HCT116 (cell line): ENCODE results near the gene NTRK3. TPM values are rescaled to one million over a fixed set of nuclear protein-coding genes. Genes with fewer than 3 reads are reported as not detected.

Experiments
- ATAC-seq: fragments of 200-7000 bp; cut with Tn5 transposase; 2 replicates; pipeline ENCODE4 v1.9.1; 2020; ENCODE audit warnings: mild to moderate bottlenecking, moderate library complexity
- BruUV-seq: library from RNA; stranded (reverse); fragments of 400-500 nt; replicated peaks from 2 replicates; lab custom pipeline; 2021; lab: Mats Ljungman, UMichigan
- CTCF ChIA-PET: fragments of 300-600 bp; sonication (Branson Sonifier 250); formaldehyde crosslinking; loops from one replicate; lab custom pipeline; 2021; ENCODE audit warnings: antibody characterized with exemption; lab: Charles Lee
- POLR2A ChIA-PET: fragments of 300-600, 350-600 bp; sonication (Branson Sonifier 250); formaldehyde crosslinking; loops from one replicate; lab custom pipeline; 2021; ENCODE audit warnings: antibody characterized with exemption; lab: Charles Lee
- RAD21 ChIA-PET, 2 experiments: fragments of 300-600 bp; sonication (Branson Sonifier 250); formaldehyde crosslinking; loops; one replicate each; lab custom pipeline; 2023; ENCODE audit warnings: low total read pairs in 2 of 2; ENCODE audit not compliant: uncharacterized antibody in 2 of 2, unreplicated experiment in 2 of 2, low non-redundant PET in 1 of 2; lab: Charles Lee
- DNase-seq: peaks from one replicate; pipeline ENCODE4 v3.0.0-alpha.2; 2010; ENCODE audit warnings: low read depth, low spot score
- H2AFZ ChIP-seq: fragments of 200-600 bp; shearing (Covaris generic), sonication (generic); 2 replicates; pipeline ENCODE4 v1.6.1; 2017; ENCODE audit warnings: low read depth, mixed run types, mixed read lengths, antibody characterized with exemption, low read length; ENCODE audit not compliant: poor library complexity, severe bottlenecking
- H3K27ac ChIP-seq: 2 replicates; pipeline ENCODE4 v1.5.1; 2012; ENCODE audit warnings: low read depth, low read length
- H3K27me3 ChIP-seq: fragments of 200-600 bp; sonication (generic); 2 replicates; pipeline ENCODE4 v1.6.1; 2016; ENCODE audit warnings: mixed run types, low read length, mixed read lengths; ENCODE audit not compliant: insufficient read depth
- H3K36me3 ChIP-seq, 2 experiments: fragments of 200-500 bp in 1 of 2; fragments of 200-600 bp in 1 of 2; sonication (Bioruptor generic) in 1 of 2; sonication (generic) in 1 of 2; 2 replicates each; pipeline versions ENCODE4 v1.5.1 to v1.6.1; 2014 to 2016; ENCODE audit warnings: low read length in 2 of 2, inconsistent platforms in 1 of 2, mixed read lengths in 1 of 2, mixed run types in 1 of 2; ENCODE audit not compliant: insufficient read depth in 2 of 2, control insufficient read depth in 1 of 2
- H3K4me1 ChIP-seq, 2 experiments: fragments of 200-600 bp in 1 of 2; sonication (generic) in 1 of 2; 2 replicates each; pipeline versions ENCODE4 v1.5.1 to v1.6.1; 2012 to 2017; ENCODE audit warnings: low read length in 2 of 2, inconsistent platforms in 1 of 2, mild to moderate bottlenecking in 1 of 2, mixed read lengths in 1 of 2, mixed run types in 1 of 2, moderate library complexity in 1 of 2; ENCODE audit not compliant: insufficient read depth in 2 of 2, control insufficient read depth in 1 of 2
- H3K4me2 ChIP-seq: fragments of 200-600 bp; sonication (generic); 2 replicates; pipeline ENCODE4 v1.6.1; 2017; ENCODE audit warnings: mixed run types, low read length, mixed read lengths
- H3K4me3 ChIP-seq, 2 experiments: fragments of 200-600 bp in 1 of 2; sonication (generic) in 1 of 2; replicated peaks in 1 of 2; 2 replicates each; pipeline ENCODE4 v1.5.1; 2011 to 2016; ENCODE audit warnings: low read length in 2 of 2, control low read depth in 1 of 2, low read depth in 1 of 2, mild to moderate bottlenecking in 1 of 2, mixed read lengths in 1 of 2, mixed run types in 1 of 2
- H3K79me2 ChIP-seq: fragments of 200-600 bp; sonication (generic); 2 replicates; pipeline ENCODE4 v1.6.1; 2017; ENCODE audit warnings: mild to moderate bottlenecking, mixed run types, low read length, moderate library complexity, mixed read lengths; ENCODE audit not compliant: insufficient read depth
- H3K9ac ChIP-seq: fragments of 200-600 bp; sonication (generic); 2 replicates; pipeline ENCODE4 v1.6.1; 2016; ENCODE audit warnings: low read length, mixed read lengths
- H3K9me2 ChIP-seq: fragments of 200-600 bp; sonication (generic), shearing (Covaris generic); 2 replicates; pipeline ENCODE4 v1.6.1; 2017; ENCODE audit warnings: mixed run types, mild to moderate bottlenecking, moderate library complexity; ENCODE audit not compliant: insufficient read depth
- H3K9me3 ChIP-seq, 2 experiments: fragments of 200-500 bp in 1 of 2; fragments of 200-600 bp in 1 of 2; sonication (Bioruptor generic) in 1 of 2; sonication (generic) in 1 of 2; 2 replicates each; pipeline ENCODE4 v1.6.1; 2014 to 2017; ENCODE audit warnings: low read length in 2 of 2, mixed read lengths in 2 of 2, inconsistent platforms in 1 of 2, low read depth in 1 of 2, mild to moderate bottlenecking in 1 of 2, mixed run types in 1 of 2, moderate library complexity in 1 of 2; ENCODE audit not compliant: control insufficient read depth in 1 of 2, insufficient read depth in 1 of 2
- H4K20me1 ChIP-seq: fragments of 200-600 bp; sonication (generic), shearing (Covaris generic); 2 replicates; pipeline ENCODE4 v1.6.1; 2017; ENCODE audit warnings: mixed run types, mild to moderate bottlenecking, moderate library complexity; ENCODE audit not compliant: insufficient read depth
- CEBPB ChIP-seq: IDR thresholded peaks from 2 replicates; pipeline ENCODE4 v1.6.1; 2012; ENCODE audit warnings: low read depth
- FOSL1 ChIP-seq: IDR thresholded peaks from 2 replicates; pipeline ENCODE4 v1.6.1; 2012; ENCODE audit warnings: low read depth
- JUND ChIP-seq: IDR thresholded peaks from 2 replicates; pipeline ENCODE4 v1.6.1; 2012
- POLR2A ChIP-seq: IDR thresholded peaks from 2 replicates; pipeline ENCODE4 v1.7.0; 2011; ENCODE audit warnings: borderline replicate concordance; ENCODE audit not compliant: insufficient read depth, insufficient read length; ENCODE audit errors: extremely low read depth
- POLR2AphosphoS5 ChIP-seq: IDR thresholded peaks from 2 replicates; pipeline ENCODE4 v1.6.1; 2011; ENCODE audit warnings: mild to moderate bottlenecking, low read depth, low read length, moderate library complexity
- RAD21 ChIP-seq: IDR thresholded peaks from 2 replicates; pipeline ENCODE4 v1.6.1; 2012; ENCODE audit warnings: low read depth, mild to moderate bottlenecking
- SIN3A ChIP-seq: IDR thresholded peaks from 2 replicates; pipeline ENCODE4 v1.6.1; 2012; ENCODE audit warnings: low read depth
- SRF ChIP-seq: IDR thresholded peaks from 2 replicates; pipeline ENCODE4 v1.6.1; 2012; ENCODE audit warnings: low read depth
- TCF7L2 ChIP-seq: IDR thresholded peaks from 2 replicates; pipeline ENCODE4 v1.7.0; 2011; ENCODE audit warnings: borderline replicate concordance, inconsistent platforms; ENCODE audit not compliant: insufficient read depth, insufficient read length; ENCODE audit errors: extremely low read depth
- YY1 ChIP-seq: IDR thresholded peaks from 2 replicates; pipeline ENCODE4 v1.6.1; 2011; ENCODE audit warnings: low read length, low read depth, moderate library complexity, mild to moderate bottlenecking; ENCODE audit not compliant: insufficient replicate concordance; ENCODE audit errors: extremely low read depth
- ZFX ChIP-seq: fragments of 450-650 bp; IDR thresholded peaks from 2 replicates; pipeline ENCODE4 v1.6.1; 2017
- intact Hi-C: fragments of 100-400 bp; cut with micrococcal nuclease; formaldehyde crosslinking; loops from 2 replicates; pipeline ENCODE4 v1.10.0; 2022
- total RNA-seq: library from RNA; stranded (reverse); gene quantifications from one replicate; pipeline ENCODE4 v1.2.1, GENCODE V29; 2021; ENCODE audit not compliant: unreplicated experiment
- TF ChIP-seq, protein P1 (sequence below): IDR thresholded peaks from 2 replicates; pipeline ENCODE4 v1.6.1; 2012
- TF ChIP-seq, protein P2 (sequence below): IDR thresholded peaks from 2 replicates; pipeline ENCODE4 v1.6.1; 2012; ENCODE audit warnings: low read depth

NTRK3 gene
- total RNA-seq, 1 experiment from 2014 or later: not detected

DNA sequence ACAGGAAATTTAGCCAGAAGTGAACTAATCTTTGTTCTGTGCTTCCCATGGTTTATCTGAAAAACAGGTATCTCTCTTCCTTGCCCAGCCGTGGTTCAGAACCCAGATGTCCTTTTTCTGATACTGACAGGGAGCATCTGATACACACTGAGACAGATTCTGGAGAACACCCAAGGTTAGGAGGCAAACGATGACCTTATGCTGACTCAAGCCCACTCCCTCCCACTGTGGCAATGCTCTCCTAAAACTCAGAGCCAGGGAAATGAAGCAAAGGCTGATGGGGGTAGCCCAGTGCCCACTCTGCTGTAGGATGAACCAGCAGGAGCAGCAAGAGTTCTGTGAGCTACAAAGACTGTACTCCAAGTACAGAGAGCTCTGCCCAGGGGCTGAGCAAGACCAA, 225.1 kb downstream of the NTRK3 start:
- Histone ChIP-seq H3K27me3 (0 out of 2 replicates have a peak, but pooled peaks cover 3% of the 10 kb centered on the region), H3K79me2 (no peaks in the 10 kb centered on the region), H3K4me3 (no peak overlapping the region), H3K9me2 (no peaks in the 10 kb centered on the region), H4K20me1 (no peaks in the 10 kb centered on the region), H3K27ac (no peak overlapping the region), H3K9ac (no peak overlapping the region), H2AFZ (no peak overlapping the region), H3K9me3 (no peaks in the 10 kb centered on the region), H3K4me1 (peaks cover 0 to 3% of the 10 kb centered on the region in 2 experiments; a peak in 1 of 4 replicates), H3K36me3 (no peaks in the 10 kb centered on the region), H3K4me2 (no peak overlapping the region)
- ATAC-seq (no peak), DNase-seq (no peak)
- no peak for TF ChIP-seq RAD21
- TF ChIP-seq FOSL1: no peak
- no peak for TF ChIP-seq TCF7L2
- TF ChIP-seq, protein P1, sequence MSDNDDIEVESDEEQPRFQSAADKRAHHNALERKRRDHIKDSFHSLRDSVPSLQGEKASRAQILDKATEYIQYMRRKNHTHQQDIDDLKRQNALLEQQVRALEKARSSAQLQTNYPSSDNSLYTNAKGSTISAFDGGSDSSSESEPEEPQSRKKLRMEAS: no peak
- TF ChIP-seq, protein P2, sequence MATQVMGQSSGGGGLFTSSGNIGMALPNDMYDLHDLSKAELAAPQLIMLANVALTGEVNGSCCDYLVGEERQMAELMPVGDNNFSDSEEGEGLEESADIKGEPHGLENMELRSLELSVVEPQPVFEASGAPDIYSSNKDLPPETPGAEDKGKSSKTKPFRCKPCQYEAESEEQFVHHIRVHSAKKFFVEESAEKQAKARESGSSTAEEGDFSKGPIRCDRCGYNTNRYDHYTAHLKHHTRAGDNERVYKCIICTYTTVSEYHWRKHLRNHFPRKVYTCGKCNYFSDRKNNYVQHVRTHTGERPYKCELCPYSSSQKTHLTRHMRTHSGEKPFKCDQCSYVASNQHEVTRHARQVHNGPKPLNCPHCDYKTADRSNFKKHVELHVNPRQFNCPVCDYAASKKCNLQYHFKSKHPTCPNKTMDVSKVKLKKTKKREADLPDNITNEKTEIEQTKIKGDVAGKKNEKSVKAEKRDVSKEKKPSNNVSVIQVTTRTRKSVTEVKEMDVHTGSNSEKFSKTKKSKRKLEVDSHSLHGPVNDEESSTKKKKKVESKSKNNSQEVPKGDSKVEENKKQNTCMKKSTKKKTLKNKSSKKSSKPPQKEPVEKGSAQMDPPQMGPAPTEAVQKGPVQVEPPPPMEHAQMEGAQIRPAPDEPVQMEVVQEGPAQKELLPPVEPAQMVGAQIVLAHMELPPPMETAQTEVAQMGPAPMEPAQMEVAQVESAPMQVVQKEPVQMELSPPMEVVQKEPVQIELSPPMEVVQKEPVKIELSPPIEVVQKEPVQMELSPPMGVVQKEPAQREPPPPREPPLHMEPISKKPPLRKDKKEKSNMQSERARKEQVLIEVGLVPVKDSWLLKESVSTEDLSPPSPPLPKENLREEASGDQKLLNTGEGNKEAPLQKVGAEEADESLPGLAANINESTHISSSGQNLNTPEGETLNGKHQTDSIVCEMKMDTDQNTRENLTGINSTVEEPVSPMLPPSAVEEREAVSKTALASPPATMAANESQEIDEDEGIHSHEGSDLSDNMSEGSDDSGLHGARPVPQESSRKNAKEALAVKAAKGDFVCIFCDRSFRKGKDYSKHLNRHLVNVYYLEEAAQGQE: no peak
- no peak for TF ChIP-seq POLR2A
- intact Hi-C loops: no loop called here
- CTCF ChIA-PET: no interaction called here
- POLR2A ChIA-PET: no interaction called here
- RAD21 ChIA-PET: no interaction called here
- no TSS peak for BruUV-seq

GRCh38 chr15:88029696-88030095, 226.8 kb downstream of the NTRK3 start:
- TF ChIP-seq SIN3A: no peak
- TF ChIP-seq SRF: no peak
- TF ChIP-seq CEBPB: no peak
- no peak for TF ChIP-seq JUND
- TF ChIP-seq RAD21: no peak
- TF ChIP-seq POLR2AphosphoS5: no peak
- no peak for TF ChIP-seq YY1
- TF ChIP-seq ZFX: no peak
- H3K4me1 ChIP-seq: peaks cover 0 to 3% of the 10 kb centered on the region in 2 experiments; a peak in 1 of 4 replicates
- no peaks in the 10 kb centered on the region for H3K9me3 ChIP-seq
- H3K27ac ChIP-seq: no peak overlapping the region
- ATAC-seq (no peak), DNase-seq (no peak)
- H3K9ac ChIP-seq: no peak overlapping the region
- H3K27me3 ChIP-seq: no peaks in the 10 kb centered on the region
- H3K79me2 ChIP-seq: no peaks in the 10 kb centered on the region
- no peaks in the 10 kb centered on the region for H3K36me3 ChIP-seq
- no peak overlapping the region for H3K4me2 ChIP-seq
- no peak overlapping the region for H2AFZ ChIP-seq
- intact Hi-C loops: no loop called here
- ChIA-PET RAD21 (no interaction called here), CTCF (no interaction called here), POLR2A (no interaction called here)
- H3K9me2 ChIP-seq: no peaks in the 10 kb centered on the region
- H3K4me3 ChIP-seq: no peak overlapping the region
- H4K20me1 ChIP-seq: no peaks in the 10 kb centered on the region
- BruUV-seq: no TSS peak
